Activated CD4-positive, CD25-positive, alpha-beta regulatory T cell (primary cell): ENCODE data around the gene ROR2.

Experiments used
- DNase-seq, 4 experiments: peaks; one replicate each; lab custom pipeline; 2025; lab: John Stamatoyannopoulos, UW

ROR2 gene

GRCh38 chr9:91680106-91680505 lies 269.9 kb downstream of the ROR2 start:
- DNase-seq: no peak

- DNase-seq: no peak
Measured at GRCh38 chr9:91678807-91679580, 271.0 kb downstream of the ROR2 start.

- no peak for DNase-seq
Measured at GRCh38 chr9:91677822-91678436, 272.1 kb downstream of the ROR2 start.

GRCh38 chr9:91677331-91677730 lies 272.7 kb downstream of the ROR2 start:
- no peak for DNase-seq

- no peak for DNase-seq
Measured at GRCh38 chr9:91676046-91676445, 274.0 kb downstream of the ROR2 start.

- no peak for DNase-seq
Measured at GRCh38 chr9:91664663-91665062, 285.4 kb downstream of the ROR2 start.

GRCh38 chr9:91663858-91664257 lies 286.2 kb downstream of the ROR2 start:
- DNase-seq: no peak

GRCh38 chr9:91661451-91661850 lies 288.6 kb downstream of the ROR2 start:
- DNase-seq: no peak

GRCh38 chr9:91660521-91660920 lies 289.5 kb downstream of the ROR2 start:
- no peak for DNase-seq

- DNase-seq: no peak
Measured at GRCh38 chr9:91659529-91660495, 290.2 kb downstream of the ROR2 start.

- no peak for DNase-seq
Measured at GRCh38 chr9:91658513-91659105, 291.4 kb downstream of the ROR2 start.

GRCh38 chr9:91657501-91657900 lies 292.5 kb downstream of the ROR2 start:
- no peak for DNase-seq

GRCh38 chr9:91655658-91656057 lies 294.4 kb downstream of the ROR2 start:
- DNase-seq: no peak

- DNase-seq: no peak
Measured at GRCh38 chr9:91655215-91655614, 294.8 kb downstream of the ROR2 start.

- no peak for DNase-seq
Measured at GRCh38 chr9:91654527-91654926, 295.5 kb downstream of the ROR2 start.

- no peak for DNase-seq
Measured at GRCh38 chr9:91647371-91647770, 302.7 kb downstream of the ROR2 start.

- no peak for DNase-seq
Measured at GRCh38 chr9:91646702-91647101, 303.3 kb downstream of the ROR2 start.

- DNase-seq: no peak
Measured at GRCh38 chr9:91644433-91644832, 305.6 kb downstream of the ROR2 start.

GRCh38 chr9:91643481-91644077 lies 306.4 kb downstream of the ROR2 start:
- no peak for DNase-seq

GRCh38 chr9:91642771-91643170 lies 307.3 kb downstream of the ROR2 start:
- DNase-seq: no peak

GRCh38 chr9:91640428-91640827 lies 309.6 kb downstream of the ROR2 start:
- no peak for DNase-seq

GRCh38 chr9:91639054-91639453 lies 311.0 kb downstream of the ROR2 start:
- no peak for DNase-seq
